Activated CD8-positive, alpha-beta T cell treated with anti-CD3 and anti-CD28 coated beads for 36 hours (primary cell): ENCODE results near the gene CNTNAP2. TPM values are rescaled to one million over a fixed set of nuclear protein-coding genes. Genes with fewer than 3 reads are reported as not detected.

ENCODE experiments used
- ATAC-seq: fragments of 200-7000 bp; cut with Tn5 transposase; one replicate; pipeline ENCODE4 v1.10.0; 2021; ENCODE audit warnings: mild to moderate bottlenecking, moderate library complexity
- CTCF ChIA-PET: fragments of 350-600 bp; sonication (Branson Sonifier 250); formaldehyde crosslinking; loops from one replicate; lab custom pipeline; 2021; ENCODE audit warnings: antibody characterized with exemption; lab: Charles Lee
- POLR2A ChIA-PET: fragments of 350-600 bp; sonication (Branson Sonifier 250); formaldehyde crosslinking; loops from one replicate; lab custom pipeline; 2021; ENCODE audit warnings: antibody characterized with exemption; lab: Charles Lee
- DNase-seq: peaks from one replicate; pipeline ENCODE4 v3.0.0-alpha.2; 2020
- H3K27ac Mint-ChIP-seq: one replicate; pipeline ENCODE4 v1.8.0; 2021; ENCODE audit warnings: mild to moderate bottlenecking, mixed read lengths
- H3K27me3 Mint-ChIP-seq: one replicate; pipeline ENCODE4 v1.8.0; 2021; ENCODE audit warnings: mixed read lengths
- H3K36me3 Mint-ChIP-seq: one replicate; pipeline ENCODE4 v1.8.0; 2021; ENCODE audit warnings: low read depth, mixed read lengths
- H3K4me1 Mint-ChIP-seq: one replicate; pipeline ENCODE4 v1.8.0; 2021; ENCODE audit warnings: low read depth, mixed read lengths
- H3K4me3 Mint-ChIP-seq: one replicate; pipeline ENCODE4 v1.8.0; 2021; ENCODE audit warnings: mild to moderate bottlenecking, moderate library complexity, mixed read lengths
- H3K9me3 Mint-ChIP-seq: one replicate; pipeline ENCODE4 v1.8.0; 2021; ENCODE audit warnings: mixed read lengths
- intact Hi-C: fragments of 100-400 bp; cut with micrococcal nuclease; formaldehyde crosslinking; loops from one replicate; pipeline ENCODE4 v1.10.0; 2022
- total RNA-seq, 2 experiments: library from RNA; stranded (reverse); gene quantifications; one replicate each; pipeline ENCODE4 v1.2.3, GENCODE V29; 2021
- TF ChIP-seq, protein P1 (sequence below): fragments of 200-600 bp; IDR thresholded peaks from one replicate; pipeline ENCODE4 v1.8.0; 2022; ENCODE audit warnings: antibody characterized with exemption, mild to moderate bottlenecking

Gene CNTNAP2
- total RNA-seq, 2 experiments from 2014 or later, result not detected

- Mint-ChIP-seq H3K27ac (no peak overlapping the region), H3K27me3 (no peaks in the 10 kb centered on the region), H3K4me3 (no peak overlapping the region), H3K9me3 (peaks cover 13% of the 10 kb centered on the region), H3K4me1 (no peaks in the 10 kb centered on the region), H3K36me3 (no peaks in the 10 kb centered on the region)
- TF ChIP-seq, protein P1, sequence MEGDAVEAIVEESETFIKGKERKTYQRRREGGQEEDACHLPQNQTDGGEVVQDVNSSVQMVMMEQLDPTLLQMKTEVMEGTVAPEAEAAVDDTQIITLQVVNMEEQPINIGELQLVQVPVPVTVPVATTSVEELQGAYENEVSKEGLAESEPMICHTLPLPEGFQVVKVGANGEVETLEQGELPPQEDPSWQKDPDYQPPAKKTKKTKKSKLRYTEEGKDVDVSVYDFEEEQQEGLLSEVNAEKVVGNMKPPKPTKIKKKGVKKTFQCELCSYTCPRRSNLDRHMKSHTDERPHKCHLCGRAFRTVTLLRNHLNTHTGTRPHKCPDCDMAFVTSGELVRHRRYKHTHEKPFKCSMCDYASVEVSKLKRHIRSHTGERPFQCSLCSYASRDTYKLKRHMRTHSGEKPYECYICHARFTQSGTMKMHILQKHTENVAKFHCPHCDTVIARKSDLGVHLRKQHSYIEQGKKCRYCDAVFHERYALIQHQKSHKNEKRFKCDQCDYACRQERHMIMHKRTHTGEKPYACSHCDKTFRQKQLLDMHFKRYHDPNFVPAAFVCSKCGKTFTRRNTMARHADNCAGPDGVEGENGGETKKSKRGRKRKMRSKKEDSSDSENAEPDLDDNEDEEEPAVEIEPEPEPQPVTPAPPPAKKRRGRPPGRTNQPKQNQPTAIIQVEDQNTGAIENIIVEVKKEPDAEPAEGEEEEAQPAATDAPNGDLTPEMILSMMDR, result no peak
- POLR2A ChIA-PET, result no interaction called here
- ATAC-seq, result no peak
- intact Hi-C loops, result no loop called here
- DNase-seq, result no peak
- CTCF ChIA-PET, result no interaction called here
Measured at GRCh38 chr7:146804620-146805019, 688.0 kb downstream of the CNTNAP2 start.

DNA sequence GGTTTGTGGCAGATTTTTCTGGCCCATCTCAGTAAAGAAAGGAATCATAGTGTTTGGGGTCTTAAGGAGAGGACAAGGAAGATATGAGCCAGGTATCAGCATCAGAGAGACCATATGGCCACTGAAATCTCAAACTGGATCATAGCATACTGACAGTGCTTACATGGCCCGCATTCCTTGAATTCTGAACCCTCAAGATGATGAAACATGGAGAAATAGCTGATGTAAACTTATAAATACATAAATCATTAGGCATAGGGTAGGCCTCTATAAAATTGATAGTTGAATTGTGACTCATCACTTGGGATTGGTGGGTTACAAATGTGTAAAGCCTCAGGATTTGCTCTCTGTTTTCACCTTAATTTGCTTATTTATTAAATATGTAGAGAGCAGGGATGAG is 688.5 kb downstream of the CNTNAP2 start:
- intact Hi-C loops, result no loop called here
- TF ChIP-seq, protein P1, result no peak
- no peak overlapping the region for H3K27ac Mint-ChIP-seq
- no peaks in the 10 kb centered on the region for H3K27me3 Mint-ChIP-seq
- POLR2A ChIA-PET, result no interaction called here
- peaks cover 16% of the 10 kb centered on the region for H3K9me3 Mint-ChIP-seq
- H3K4me3 Mint-ChIP-seq, result no peak overlapping the region
- CTCF ChIA-PET, result no interaction called here
- no peaks in the 10 kb centered on the region for H3K36me3 Mint-ChIP-seq
- DNase-seq, result no peak
- H3K4me1 Mint-ChIP-seq, result no peaks in the 10 kb centered on the region
- no peak for ATAC-seq

- DNase-seq, result no peak
- H3K27me3 Mint-ChIP-seq, result no peaks in the 10 kb centered on the region
- H3K27ac Mint-ChIP-seq, result no peak overlapping the region
- ATAC-seq, result no peak
- no peaks in the 10 kb centered on the region for H3K4me1 Mint-ChIP-seq
- ChIA-PET CTCF (no interaction called here), POLR2A (no interaction called here)
- H3K4me3 Mint-ChIP-seq, result no peak overlapping the region
- intact Hi-C loops, result no loop called here
- TF ChIP-seq, protein P1, result no peak
- no peaks in the 10 kb centered on the region for H3K36me3 Mint-ChIP-seq
- H3K9me3 Mint-ChIP-seq, result peaks cover 2% of the 10 kb centered on the region
Measured at GRCh38 chr7:146826329-146826728, 709.7 kb downstream of the CNTNAP2 start.

DNA sequence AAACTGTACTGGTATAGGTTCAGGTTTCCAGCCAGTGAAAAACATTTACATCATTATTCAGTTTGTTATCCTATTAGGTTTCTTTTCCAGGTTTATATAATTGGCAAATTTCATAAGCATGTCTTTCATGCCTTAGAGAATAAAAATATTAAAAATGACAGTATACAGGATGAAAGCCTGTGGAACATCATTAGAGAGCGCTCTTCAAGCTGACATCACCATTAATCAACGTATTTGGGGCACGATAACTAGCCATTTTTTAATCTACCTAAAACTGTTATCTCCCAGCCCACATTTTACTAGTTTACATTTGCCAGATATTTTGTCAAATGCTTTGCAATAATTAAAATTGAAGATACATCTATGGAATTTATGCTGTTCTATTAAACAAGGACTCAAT is 714.1 kb downstream of the CNTNAP2 start:
- H3K9me3 Mint-ChIP-seq, result peaks cover 5% of the 10 kb centered on the region
- TF ChIP-seq, protein P1, result no peak
- no peak overlapping the region for H3K4me3 Mint-ChIP-seq
- H3K36me3 Mint-ChIP-seq, result no peaks in the 10 kb centered on the region
- CTCF ChIA-PET, result no interaction called here
- intact Hi-C loops, result no loop called here
- POLR2A ChIA-PET, result no interaction called here
- no peaks in the 10 kb centered on the region for H3K27me3 Mint-ChIP-seq
- no peak overlapping the region for H3K27ac Mint-ChIP-seq
- no peaks in the 10 kb centered on the region for H3K4me1 Mint-ChIP-seq
- ATAC-seq (no peak), DNase-seq (no peak)

- Mint-ChIP-seq H3K36me3 (no peaks in the 10 kb centered on the region), H3K27me3 (no peaks in the 10 kb centered on the region), H3K9me3 (peaks cover 5% of the 10 kb centered on the region), H3K27ac (no peak overlapping the region), H3K4me1 (no peaks in the 10 kb centered on the region), H3K4me3 (no peak overlapping the region)
- ChIA-PET POLR2A (interaction anchor here (0.6 kb wide), 1 partner anchor 1349 kb away, joined by 4 read pairs; no protein-coding TSS in a partner anchor), CTCF (no interaction called here)
- TF ChIP-seq, protein P1, result no peak
- ATAC-seq (no peak), DNase-seq (no peak)
- intact Hi-C loops, result no loop called here
Measured at GRCh38 chr7:146831875-146832274, 715.3 kb downstream of the CNTNAP2 start.
